GM12873 (cell line): Measurements from ENCODE around the gene DMD.

ENCODE experiments used
- CTCF ChIP-seq: IDR thresholded peaks from 2 replicates; pipeline ENCODE4 v1.5.1; 2012; ENCODE audit warnings: low read depth, mild to moderate bottlenecking, moderate library complexity, low read length, control low read depth; ENCODE audit not compliant: insufficient read depth; ENCODE audit errors: missing control alignments

DMD gene

GRCh38 chrX:31870267-31870666, 1341.1 kb downstream of the DMD start:
- TF ChIP-seq CTCF, result no peak

GRCh38 chrX:31860686-31861085, 1350.7 kb downstream of the DMD start:
- TF ChIP-seq CTCF, result no peak

- TF ChIP-seq CTCF, result no peak
Observed at GRCh38 chrX:31858915-31859314, 1352.4 kb downstream of the DMD start.

GRCh38 chrX:31854716-31855115, 1356.6 kb downstream of the DMD start:
- TF ChIP-seq CTCF, result no peak

GRCh38 chrX:31851761-31852160, 1359.6 kb downstream of the DMD start:
- TF ChIP-seq CTCF, result no peak

- TF ChIP-seq CTCF, result no peak
Observed at GRCh38 chrX:31847773-31848172, 1363.6 kb downstream of the DMD start.

GRCh38 chrX:31845003-31845402, 1366.3 kb downstream of the DMD start:
- no peak for TF ChIP-seq CTCF

GRCh38 chrX:31838617-31839016, 1372.7 kb downstream of the DMD start:
- TF ChIP-seq CTCF, result no peak
